Epidermal melanocyte (primary cell): ENCODE measurements around the gene MGRN1.

Source experiments
- DNase-seq: peaks from one replicate; pipeline ENCODE4 v3.0.0; 2011; ENCODE audit warnings: low spot score; ENCODE audit not compliant: insufficient read length

MGRN1 gene

DNA sequence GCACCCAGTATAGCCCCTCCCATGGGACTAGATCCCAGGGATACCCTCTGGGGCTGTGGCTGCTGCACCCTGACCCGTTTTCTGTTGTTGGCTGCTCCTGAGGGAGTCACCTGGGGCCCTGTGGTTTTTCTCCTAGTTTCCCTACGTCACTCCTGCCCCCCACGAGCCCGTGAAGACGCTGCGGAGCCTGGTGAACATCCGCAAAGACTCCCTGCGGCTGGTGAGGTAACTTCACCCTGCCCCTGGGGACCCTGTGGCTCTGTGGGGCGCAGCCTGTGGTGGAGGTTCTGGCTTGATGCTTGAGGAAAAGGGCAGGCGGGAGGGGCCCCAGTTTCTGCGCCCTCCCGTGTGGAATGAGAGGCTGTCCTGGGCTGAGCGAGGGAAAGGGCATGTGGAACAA lies 27.2 kb downstream of the MGRN1 start:
- no peak for DNase-seq

DNA sequence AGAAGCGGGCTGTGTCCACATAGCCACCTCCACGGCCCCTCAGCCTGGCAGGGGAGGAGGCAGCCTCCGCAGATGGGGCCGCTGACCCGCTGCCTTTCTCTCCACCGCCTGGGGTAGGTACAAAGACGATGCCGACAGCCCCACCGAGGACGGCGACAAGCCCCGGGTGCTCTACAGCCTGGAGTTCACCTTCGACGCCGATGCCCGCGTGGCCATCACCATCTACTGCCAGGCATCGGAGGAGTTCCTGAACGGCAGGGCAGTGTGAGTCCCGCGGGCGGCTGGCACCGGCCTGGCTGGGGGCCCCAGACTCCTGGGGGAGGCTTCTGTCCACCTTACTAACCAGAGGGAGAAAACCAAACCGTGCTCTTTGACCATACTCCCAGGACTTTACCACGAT lies 27.9 kb downstream of the MGRN1 start:
- DNase-seq: no peak

DNA sequence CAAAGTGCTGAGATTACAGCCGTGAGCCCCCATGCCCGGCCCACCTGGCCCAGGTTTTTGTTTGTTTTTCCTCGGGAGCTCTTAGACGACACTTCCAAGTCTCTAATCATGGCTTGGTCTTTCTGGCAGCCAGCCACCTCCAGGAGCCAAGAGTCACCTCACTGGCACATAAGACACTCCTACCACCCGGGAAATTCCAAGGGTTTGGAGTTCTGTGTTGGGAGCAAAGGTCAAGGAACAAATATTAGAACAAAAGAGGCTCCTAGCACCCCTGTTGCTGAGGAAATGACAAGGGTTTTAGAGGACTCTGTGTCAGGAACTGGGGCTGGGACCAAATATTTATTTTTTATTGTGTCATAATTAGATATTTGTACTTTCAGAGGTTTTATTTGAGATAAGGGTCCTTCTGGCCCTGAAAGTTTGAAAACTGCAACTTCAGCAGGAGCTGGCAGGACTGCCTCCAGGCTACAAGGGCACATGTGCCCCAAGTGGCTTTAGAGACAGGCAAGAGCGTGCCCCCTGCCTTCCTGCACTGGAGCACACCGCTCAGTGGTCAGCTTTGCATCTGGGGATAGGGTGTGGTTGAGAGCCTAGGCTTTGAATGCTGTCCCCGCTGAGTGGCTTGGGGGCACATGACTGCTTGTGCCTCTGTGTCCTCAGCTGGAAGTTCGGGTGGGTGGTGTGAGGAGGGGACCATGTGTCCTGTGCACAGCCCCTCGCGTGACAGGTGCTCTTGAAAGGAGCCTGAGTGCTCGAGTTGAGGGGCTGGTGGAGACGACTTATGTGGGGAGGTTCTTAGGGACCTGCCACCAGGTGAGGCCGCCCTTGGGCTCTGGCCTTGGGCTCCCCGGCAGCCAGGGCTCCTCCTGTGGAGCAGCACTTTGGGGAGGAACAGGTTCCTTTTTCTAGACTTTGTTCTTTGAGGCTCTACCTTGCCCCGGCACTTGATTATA lies 29.7 kb downstream of the MGRN1 start:
- DNase-seq: no peak

DNA sequence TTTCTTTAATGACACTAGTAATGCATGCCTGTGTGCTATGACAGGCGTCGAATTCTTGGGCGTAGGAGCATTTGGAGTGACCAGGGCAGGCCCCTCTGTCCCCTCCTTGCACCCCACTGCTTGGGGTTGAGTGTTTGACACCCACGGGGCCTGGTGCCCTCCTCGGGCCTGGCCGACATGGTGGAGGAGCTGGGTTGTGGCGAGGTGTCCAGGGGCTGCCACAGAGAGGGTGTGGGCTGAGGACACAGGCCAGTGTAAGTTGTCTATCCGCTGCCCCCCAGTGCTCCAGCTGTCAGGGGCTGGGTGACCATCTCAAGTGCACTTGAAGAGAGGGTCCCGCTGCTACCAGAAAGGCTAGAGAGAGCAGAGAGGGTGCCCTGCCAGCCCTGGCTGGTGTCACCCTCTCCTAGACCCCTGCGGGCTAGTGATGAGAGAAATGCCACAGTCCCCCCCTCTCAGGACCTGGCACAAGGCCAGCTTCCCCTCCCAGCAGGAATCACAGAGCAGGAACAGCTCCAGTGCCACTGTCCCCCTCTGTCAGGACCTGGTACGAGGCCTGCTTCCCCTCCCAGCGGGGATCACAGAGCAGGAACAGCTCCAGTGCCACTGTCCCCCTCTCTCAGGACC lies 30.5 kb downstream of the MGRN1 start:
- DNase-seq: no peak

DNA sequence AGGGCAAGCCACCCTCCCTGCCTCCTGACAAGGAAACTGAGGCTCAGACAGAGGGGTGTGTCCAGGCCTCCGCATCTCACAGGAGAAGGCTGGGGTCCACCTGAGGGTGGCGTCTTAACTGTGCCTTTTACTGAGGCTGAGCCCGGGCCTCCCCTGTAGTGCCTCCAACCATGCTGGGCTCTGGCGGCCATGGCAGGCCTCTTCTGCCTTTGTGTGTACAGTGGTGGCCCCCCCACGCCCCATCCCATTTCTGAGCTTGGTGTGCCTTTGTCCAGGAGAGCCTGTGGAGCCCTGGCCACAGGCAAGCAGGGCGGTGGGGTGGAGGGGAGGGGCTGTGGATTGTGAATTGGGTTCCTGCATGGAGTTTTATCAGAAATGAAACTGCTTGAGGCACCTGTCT lies 31.2 kb downstream of the MGRN1 start:
- DNase-seq: no peak

DNA sequence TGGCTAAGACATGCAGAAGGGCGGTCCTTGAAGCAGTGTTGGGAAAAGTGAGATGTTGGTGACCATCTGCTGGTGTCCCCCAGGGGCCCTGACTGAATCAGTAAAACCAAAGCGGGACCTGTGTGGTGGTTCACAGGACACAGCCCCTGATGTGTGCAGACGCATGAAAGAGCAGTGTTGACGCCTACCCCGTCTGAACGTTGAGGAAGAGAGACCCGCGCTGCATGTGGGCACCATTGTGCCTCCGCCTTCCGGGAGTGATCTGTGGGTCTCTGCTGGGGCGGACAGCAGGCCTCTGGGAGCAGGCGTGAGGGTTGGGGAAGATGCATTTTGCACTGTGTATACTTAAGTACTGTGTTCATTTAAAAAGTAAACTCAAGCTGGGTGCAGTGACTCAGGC lies 31.6 kb downstream of the MGRN1 start:
- no peak for DNase-seq

DNA sequence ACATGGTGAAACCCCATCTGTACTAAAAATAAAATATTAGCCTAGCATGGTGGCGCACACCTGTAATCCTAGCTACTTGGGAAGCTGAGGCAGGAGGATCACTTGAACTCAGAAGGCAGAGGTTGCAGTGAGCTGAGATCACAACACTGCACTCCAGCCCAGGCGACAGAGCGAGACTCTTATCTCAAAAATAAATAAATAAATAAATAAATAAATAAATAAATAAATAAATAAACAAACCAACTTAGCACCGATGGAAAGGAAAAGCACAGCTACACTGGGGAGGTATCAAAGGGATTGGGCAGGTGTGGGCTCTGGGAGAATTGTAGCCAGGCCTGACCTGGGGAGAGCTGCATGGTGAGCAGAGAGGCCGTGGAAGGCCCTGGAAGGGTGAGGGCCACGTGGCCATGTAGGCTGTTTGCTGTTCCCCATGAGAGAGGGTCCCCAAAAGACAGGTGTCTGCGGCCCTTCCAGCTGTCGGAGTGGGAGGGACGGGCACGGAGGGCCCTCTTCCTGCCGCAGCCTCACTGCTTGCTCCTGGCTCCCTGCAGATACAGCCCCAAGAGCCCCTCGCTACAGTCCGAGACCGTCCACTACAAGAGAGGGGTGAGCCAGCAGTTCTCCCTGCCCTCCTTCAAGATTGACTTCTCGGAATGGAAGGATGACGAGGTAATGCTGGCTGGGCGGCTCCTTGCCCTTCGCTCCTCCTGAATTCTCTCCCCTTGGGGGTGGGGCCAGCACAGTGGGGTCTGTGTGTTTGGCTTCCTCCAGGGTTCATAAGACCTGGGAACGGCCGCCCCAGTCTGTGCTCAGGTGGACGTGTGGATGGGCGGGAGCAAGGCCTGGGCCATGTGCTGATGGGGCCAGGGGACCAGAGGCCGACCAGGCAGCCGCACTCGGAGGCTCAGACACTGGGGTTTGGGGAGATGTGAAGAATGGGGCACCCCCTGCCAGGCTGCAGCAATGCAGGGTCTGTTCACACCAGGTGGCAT lies 32.4 kb downstream of the MGRN1 start:
- no peak for DNase-seq

DNA sequence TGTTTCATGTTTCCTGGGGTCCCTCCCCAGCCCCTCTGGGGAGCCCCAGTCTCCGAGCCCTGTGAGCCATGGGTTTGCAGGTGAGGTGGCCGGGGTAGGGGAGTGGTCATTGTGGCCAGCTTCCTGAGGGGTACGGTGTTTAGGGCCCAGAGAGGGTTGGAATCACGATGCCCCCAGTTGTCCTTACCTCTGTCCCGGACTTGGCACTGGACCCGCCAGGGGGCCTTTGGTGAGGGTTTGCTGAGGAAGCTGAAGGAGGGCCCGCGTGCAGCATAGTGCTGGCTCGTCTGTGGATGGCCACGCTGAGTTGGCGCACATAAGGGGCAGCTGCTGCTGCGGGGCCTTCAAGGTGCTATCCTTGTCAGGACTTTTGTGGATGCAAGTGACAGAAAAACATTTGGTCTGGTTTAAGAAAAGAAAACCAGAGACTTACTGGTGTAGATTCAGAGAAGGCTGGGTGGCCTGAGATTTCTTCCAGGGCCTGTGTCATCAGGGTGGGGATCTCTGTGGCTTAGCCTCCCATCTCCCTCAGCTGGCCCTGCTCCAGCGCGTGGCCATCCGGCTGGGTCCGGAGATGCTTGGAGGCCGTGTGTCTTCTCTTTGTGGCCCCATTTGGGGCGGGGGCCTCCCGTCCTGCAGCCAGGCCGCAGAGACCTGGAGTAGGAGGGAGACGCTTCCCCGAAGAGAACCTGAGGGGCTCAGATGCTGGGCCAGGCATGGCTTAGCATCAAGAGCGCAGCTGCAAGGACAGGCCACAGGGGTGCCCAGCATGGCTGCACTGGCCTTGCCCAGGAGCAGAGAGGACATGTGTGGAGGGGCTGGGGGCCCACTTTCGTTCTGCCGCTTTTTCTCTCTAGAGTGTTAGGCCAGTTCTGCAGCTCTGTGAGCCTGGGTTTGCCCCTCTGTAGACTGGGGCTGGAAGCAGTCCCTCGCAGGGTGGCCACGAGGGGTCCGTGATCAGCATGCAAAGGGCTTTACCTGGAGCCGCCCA lies 35.0 kb downstream of the MGRN1 start:
- DNase-seq: no peak

DNA sequence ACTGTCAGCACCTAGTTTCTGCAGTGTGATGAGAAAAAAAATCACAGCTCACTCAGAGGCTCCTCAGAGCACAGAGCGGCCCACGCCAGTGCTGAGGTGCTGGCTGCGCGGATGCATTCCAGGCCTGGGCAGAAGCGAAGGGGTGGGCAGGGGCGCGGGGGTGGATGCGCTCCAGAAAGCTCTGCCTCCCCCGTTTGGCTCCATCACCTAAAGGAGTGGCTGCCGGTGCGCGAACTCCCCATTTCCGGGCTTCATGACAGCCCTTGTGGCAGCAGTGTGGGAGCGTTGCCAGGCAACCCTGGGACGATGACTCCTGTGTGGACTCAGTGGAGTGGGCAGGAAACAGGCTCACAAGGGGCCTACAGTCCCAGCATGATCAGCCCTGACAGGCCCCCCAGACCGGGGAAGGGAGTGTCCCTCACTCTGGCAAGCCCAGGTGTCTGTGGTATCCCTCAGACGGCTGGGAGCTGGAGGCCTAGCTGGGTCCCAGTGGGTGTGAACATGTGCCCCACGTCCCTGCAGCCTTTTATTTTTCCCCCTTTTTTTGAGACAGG lies 35.9 kb downstream of the MGRN1 start:
- DNase-seq: no peak

DNA sequence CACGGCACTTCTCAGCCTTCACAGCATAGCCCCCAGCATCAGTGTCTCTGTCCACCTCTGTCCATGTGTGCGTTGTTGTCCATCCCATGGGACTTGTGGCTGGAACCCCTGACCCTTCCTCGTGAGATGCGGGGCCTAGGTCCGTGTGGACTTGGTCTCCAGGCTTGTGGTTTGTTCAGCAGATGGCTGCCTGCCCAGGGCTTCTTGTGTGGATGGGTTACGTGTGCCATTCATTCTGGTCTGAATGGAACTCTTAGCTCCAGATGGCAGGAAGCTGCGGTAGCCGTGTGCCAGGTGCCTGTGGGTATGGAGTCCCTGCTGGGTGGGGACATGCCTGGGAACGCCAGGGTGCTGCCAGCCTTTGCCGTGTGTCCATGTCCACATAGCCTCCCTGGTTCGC lies 37.0 kb downstream of the MGRN1 start:
- no peak for DNase-seq

DNA sequence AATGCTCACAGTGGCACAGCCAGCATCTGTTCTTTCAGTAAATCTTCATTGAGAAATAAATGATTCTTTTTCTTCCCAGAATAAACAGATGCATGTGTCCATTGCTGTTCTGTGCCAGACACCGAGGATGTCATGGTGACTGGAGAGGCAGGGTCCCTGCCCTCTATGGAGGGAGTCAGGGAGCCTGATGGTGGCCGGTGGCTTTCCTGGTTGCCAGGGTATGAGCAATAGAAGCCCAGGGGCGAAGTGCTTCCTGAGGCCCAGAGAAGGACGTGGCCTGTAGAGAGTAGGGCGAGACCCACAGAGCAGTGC lies 38.8 kb downstream of the MGRN1 start:
- DNase-seq: no peak

DNA sequence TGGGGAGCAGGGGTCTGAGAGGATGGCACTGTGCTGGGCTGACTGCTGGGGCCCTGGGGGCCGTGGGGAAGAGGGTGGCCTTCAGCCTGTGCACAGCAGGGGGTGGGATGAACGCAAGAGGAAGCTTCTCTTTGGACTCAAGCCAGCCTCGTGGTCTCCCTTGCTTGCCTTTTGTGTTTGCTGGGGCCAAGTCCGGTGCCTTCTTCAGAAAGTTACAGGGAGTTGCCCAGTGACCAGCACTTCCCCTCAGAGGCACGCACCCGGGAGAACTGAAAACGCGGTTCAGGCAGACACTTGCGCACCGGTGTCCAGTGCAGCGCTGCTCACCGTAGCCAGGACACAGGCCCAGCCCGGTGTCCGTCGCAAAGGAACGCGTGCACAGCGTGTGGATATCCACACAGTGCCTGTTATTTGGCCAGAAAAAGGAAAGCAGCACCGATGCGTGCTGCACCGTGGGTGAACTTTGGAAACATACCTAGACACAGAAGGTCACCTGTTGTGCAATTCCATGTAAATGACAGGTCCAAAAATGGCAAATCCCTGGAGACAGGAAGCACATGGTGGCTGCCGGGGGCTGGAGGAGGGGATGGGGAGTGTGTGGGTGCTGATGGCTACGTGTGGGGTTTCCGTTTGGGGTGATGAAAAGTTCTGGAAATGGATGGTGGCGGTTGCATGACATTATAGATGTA lies 39.3 kb downstream of the MGRN1 start:
- DNase-seq: peak; percentile 59

DNA sequence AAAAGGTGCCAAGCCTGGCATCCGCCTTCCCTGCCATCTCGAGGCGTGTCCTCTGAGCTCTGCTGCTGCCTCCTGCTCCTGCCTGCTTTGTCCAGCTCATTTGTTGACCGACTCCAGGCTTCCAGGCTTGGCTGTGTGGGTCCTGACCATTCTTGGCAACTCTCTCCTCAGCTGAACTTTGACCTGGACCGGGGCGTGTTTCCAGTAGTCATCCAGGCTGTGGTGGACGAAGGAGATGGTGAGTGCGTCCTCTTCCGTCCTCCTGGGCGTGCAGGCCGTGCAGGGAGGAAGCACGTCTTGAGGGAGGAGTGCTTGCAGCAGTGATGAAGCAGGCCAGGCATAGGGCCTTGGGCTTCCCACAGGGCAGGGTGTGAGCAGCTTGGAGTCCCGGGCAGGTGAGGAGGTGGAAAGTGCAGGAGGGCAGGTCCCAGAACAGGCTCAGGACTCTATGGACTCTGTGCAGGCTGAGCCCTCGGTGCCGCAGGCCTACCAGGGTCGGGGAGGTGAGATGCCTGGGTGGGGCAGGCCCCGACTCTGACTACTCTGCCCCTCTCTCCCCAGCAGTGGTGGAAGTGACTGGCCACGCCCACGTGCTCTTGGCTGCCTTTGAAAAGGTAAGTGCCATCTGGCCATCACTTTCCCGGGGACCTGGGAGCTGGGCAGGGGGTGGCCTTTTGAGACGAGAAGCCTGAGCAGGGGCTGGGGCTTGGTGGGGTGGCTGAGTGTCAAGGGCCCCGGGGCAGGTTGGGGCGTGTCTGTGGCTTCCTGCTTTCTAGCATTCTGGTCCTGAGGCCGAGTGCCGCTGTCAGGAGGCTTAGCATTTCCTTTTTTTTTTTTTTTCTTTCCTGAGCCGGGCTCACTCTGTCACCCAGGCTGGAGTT lies 40.2 kb downstream of the MGRN1 start:
- no peak for DNase-seq

DNA sequence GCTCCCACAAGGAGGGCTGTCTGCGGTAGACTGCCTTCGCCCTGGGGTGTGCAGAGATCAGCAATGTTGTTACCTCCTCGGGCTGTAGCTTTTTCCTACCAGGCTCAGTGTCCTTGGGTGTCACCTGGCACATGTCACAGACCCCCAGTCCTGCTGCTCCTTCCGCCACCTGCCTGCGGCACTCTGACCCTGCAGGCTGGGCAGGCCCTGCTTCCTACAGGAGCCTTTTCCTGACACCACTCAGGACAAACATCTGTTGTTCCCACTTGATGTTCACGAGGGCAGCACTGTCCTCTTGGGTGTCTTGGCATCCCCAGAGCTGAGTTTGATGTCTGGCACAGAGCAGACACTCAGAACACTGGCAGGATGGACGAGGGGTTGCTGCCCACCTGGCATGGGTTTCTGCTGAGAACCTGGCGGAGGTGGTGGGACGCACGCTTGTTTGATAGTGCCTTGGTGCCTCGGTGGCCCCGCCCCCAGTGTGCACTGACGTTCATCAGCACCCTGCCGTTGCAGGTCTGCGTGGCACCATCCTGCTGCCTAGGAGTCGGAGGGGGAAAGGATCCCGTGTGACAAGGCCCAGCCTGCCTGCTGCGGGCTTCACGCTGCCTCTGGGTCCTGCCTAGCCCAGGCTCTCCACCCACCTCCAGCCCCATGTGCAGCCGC lies 42.0 kb downstream of the MGRN1 start:
- DNase-seq: no peak

DNA sequence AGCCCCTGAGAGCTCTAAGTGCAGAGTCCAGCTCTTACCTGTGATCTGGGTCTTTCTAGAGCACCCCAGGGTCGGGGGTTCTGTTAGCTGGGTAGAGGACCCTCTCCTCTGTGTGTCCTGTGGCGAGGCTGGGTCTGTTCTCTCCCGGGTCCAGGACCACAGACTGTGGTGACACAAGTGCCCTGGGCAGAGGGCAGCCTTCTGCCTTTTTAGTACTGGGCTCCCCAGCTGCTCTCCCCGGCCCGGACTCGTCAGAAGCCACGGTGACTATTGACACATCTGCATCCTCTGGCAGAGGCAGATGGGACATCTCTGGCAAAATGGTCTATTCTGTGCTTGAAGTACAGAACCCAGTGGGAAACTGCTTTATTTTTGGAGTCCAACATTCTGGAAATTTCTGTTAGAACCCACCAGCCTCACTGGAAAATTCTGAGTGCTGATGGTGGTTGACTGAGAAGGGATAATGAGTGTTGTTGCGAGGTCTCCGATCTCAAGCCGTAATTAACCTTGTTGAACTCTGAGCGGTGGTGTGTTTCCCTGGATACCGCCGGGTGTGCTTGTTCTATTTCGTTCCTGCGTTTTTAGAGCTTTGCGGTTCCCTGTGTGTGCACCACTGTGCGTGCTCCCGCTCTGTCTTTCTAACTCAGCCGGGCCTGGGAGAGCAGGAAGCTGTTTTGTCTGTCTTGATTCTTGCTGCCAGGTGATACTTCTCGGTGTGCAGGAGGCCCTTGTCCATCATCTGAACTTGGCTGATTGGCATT lies 42.8 kb downstream of the MGRN1 start:
- DNase-seq: no peak

DNA sequence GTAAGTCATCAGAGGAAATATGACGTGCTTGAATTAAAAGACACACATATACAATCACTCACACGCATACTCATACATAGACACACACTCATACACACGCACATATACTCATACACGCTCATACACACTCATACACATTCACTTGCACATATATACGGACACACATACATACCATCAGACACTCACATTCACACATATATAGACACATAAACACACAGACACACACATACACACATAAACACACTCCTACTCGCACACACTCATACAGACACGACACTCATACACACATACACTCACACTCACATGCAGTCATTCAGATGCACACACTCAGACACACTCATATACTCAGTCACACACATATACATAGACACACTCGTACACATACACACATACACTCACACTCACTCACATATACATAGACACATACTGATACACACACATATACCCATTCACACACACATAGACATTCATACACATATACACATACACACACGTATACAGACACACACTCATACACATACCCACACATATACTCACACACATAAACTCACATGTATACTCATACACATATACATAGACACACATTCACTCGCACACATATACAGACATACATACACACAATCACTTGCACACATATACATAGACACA lies 43.8 kb downstream of the MGRN1 start:
- DNase-seq: no peak
